Measurements from ENCODE around the gene ARFGAP3.
"Not testable (repeated sequence)": the region's sequence is repeated elsewhere in the genome, so short reads cannot be mapped to it uniquely, and the experiment has no call there.

The ARFGAP3 gene

DNA sequence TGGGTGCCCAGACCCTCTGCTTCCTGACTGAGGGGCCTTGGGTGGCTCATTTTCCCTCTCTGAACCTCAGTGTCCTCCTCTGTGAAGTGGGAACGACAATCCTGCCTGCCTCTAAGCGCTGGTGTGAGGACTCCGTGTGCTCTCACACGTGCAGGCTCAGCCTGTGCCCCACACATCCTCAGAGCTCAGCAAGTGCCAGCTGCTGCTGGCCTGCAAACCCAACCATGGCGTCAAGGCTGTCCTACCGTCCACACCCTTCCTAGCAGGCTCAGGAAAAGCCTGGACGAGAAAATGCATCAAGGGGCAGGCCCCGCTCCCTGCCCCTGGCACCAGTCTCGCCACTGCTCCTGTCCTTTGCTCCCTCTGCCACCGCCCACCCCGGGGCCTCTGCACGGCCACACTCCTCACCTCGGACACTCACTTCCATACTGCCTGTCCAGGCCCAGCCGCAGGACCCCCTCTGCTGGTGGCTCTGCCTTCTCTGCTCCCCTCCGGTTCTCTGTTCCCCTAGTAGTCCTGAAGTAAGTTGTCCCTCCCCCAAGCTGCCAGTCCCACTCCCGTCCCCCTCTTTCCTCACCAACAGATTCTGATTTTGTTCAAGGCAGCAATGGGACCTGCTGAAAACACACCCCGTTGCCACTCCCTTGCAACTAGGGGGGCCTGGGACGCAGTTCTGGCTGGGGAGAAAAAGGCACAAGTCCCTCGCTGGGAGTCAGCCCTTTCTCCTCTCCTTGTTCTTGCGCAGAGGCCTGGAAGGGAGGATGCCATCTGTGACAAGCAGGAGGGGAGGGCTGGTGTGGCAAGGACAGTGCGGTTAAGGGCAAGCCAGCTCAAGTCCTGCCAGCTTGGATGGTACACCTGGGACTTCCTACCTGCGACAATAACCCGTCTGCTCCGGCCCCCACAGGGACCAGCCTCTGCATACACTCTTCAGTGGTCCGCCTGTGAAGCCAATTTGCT, 62.2 kb downstream of the ARFGAP3 start:
- no peak for DNase-seq

DNA sequence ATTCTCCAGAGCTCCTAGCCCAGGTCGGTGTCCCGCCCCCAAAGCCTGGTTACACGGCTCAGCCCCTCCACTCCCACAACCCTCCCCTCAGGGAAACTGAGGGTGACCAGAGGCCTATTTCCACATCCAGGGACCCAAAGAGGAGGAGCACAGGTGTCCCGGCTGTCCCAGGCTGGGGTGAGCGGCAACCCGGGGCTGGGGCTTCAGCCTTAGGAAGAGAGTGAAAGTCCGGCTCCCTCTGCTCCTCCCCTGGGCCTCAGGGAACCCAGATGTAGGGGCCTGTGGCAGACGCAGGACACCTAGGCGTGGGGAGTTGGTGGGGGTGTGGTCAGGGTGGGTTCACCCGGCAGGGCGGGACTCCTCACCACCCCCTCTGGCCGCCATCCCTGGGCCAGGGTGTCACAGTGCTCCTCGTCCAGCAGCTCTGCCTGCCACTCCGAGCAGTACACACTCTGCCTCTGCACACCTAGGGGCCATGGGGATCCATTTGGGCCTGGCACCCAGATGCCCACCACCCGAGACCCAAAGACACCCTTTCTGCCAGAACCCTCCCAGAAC, 63.1 kb downstream of the ARFGAP3 start:
- DNase-seq = no peak

DNA sequence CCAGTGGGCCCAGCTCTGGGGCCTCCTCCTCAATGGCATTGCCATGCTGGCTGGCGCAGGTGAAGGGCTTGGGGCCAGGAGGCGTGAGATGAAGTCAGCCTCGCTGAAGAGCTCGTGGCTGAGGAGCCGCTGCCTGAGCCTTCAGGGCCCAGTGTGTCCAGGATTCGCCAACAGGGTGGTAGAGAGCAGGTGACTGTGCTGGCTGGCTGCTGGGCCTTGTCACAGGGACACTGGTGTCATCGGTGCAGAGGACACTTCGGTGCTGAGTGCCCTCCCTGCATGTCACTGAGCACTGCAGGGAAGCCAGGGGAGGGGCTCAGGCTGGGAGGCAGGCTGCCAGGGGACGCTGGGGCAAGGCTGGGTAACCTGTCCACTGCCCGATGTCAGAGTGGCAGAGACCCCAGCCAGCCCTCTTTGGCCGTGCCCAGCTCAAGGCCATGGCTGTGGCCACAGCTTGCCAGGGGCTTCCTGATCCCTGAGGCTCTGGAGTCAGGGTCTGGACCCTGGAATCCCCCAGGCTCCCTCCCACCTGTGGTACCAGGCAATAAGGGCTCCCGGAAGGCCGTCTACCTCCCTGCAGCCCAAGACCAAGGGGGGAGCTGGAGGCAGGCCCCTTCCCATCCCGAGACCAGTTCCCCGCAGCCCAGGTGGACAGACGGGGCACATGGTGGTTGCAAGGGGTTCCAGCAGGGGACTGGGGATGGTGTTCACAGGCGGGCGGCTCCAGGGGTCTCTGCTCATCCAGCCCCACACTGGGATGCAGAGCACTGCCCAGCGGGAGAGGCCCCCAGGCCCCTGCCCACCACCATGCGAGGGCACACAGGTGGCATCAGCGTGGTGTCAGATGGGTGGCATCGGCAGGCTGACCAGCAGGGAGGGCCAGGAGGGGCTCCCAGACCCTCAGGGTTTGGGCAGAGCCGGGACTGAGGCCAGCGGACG, 63.9 kb downstream of the ARFGAP3 start:
- no peak for DNase-seq

DNA sequence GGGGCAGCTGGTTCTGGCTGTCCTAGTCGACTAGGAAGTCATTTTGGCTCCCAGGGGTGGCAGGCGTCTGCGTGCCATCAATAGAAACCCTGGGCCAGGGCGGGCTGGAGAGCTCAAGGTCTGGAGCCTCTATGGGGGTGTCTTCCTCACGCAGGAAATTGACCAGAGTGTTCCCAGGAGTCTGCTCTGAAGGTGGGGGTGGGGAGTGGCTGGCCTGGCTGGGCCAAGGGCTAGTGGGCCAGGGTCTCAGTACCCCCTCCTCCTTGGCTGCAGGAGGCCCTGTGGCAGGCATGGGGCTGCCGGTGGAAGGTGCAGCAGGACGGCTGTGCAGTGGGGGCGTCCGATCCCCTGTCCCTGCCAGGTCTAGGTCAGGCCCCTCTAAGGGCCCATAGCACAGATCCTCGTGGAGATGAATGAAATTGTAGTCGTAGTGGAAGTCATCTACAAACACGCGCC, 64.6 kb downstream of the ARFGAP3 start:
- DNase-seq = no peak

DNA sequence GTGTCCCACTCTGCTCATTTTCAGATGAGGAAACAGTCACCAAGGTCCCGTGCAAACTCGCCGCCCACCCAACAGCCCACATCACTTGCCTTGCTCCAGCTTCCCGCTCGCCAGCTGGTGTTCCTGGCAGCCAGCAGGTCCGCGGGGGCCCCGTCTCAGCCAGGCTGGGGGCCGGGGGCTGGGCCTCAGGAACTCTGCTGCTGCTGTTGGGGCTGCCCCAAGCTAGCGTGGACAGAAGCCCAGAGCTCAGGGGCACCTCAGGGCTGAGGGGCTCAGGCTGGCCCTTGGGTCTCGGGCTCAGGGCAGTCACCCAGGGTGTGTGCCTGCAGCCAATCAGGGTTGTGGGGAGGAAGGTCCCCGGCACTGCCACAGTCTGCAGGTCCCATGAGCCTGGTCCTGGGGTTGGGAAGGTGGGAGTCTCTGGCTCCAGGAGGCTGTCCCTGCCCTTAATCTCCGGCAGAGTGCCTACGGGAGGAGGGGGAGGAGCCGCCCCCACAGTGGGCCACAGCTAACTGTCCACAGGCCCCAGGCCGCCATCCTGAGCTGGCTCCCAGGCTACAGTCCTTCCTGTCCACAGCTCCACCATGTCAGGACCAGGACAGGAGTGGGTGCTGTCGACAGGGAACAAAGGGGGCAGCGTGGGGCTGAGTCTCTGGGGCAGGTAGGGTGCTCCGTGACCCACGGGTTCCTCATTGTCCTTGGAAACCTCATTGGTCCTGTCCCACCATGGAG, 65.2 kb downstream of the ARFGAP3 start:
- no peak for DNase-seq

DNA sequence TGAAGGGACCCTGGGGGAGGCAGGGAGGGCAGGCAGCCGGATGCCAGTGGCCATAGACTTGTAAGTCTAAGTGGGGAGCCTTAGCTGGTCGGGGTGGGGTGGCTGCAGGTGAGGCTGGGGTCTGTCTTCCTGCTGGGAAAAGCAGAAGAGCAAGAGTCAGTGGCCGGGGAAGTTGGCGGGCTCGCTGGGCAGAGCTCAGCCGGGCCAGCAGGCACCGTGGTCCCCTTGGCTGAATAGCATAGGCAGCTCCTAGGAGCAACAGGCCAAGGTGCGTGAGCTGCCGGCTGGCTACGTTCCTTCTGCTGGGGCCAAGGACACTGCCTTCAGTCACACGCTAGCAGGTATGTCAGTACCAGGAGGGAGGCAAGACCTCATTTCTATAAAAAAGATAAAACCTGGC, 68.6 kb downstream of the ARFGAP3 start:
- no peak for DNase-seq

DNA sequence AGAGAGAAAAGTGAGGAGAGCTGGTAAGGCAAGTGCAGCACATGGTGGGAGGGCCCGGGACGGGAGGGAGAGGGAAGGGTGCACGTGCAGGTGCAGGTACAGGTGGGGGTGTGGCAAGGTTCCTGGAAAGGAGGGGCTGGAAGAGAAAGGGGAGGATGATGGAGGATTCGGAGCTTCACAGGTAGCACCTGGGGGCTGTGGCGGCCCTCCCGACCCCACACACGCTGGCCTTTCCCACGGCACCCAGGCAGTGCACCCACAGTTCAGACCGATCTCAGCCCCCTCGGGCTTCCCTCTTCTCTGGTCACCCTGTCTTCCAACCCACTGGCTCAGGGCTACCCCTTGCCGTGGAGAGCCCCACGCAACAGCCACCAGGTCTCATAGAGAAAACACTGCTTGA, 69.1 kb downstream of the ARFGAP3 start:
- no peak for DNase-seq

DNA sequence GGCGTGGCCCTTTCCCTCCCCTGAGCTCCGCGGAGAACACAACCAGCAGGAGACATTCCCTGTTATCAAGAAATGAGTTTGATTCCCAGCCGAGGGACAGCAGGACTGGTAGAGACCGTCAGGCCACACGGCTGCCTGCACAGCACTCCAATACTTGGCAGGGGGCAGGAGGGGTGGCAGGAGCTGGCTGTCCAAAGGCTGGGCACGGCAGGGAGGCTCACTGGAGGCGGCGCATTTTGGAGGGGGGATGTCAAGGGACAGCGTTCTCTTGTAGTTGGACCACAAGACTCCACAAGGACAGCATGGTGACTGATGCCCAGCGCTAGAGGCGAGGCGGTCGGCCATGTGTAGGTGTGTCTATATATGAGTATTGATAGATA, 69.7 kb downstream of the ARFGAP3 start:
- DNase-seq = no peak

DNA sequence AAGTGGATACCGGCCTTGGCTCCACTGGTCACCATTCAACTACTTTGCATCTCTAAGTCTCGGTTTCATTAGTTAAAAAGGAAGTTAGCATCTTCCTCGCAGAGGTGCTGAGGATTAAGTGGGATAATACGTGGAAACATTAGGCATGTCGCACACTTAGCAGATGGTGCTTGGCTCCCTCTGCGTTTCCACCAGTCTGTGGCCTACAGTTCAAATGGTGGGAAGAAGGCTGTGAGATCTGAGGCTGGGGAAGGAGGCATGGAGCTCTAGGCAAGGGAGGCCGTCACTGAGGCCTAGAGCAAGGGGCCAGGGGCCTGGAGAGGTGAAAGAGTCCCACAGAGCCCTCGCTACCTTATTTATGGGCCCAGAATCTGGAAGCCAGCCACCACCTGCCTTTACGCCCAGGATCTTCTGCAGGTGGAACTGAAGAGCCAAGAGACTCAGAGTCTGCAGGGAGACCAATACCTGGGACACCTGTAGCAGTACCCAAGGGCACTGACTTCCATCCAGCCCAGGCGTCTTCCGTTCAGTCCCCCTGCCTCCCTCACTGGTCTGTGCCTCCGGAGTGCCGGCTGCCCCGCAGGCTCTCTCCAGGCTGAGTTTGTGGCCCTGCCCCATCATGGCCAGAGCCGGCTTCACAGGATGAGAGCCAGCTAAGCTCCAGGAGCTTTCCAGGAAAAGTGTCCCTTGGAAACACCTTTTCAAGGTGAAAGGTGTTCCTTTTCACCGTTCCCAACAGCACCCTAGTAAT, 70.3 kb downstream of the ARFGAP3 start:
- DNase-seq = no peak

DNA sequence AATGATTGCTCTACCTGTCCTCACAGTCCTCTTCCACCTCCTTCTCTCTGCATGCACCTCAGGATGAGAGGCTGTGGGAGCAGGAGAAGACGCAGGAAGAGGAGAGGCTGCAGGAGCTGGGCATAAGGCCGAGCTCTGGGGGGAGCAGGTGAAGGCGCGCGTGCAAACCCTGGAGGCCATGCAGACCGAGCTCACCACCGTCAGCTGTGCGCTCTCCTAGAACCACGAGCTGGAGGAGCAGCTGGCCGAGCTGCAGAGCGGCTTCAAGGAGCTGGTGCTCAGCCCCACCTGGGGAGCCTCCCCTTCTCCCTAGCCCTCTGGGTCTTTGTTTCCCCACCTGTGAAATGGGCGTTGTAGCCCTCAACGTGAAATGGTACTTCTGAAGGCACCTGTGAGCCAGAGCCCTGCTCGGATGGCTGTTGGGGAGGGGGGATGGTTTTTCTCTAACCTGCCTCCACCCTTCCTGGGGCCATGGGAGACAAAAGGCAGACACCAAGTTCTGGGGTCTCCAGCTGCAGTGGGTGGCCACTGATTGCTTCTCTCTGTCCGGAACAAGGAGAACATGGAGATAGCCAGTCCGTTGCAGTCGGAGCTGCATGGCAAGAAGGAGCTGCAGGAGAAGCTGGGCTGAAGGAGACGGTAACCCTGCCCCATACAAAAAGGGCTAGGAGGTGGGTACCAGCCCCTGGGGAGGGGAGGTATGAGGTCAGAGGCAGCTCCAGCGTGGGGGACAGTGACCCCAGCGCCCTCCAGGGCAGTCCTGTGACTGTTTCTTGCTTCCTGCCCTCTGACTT, 71.2 kb downstream of the ARFGAP3 start:
- DNase-seq = no peak

DNA sequence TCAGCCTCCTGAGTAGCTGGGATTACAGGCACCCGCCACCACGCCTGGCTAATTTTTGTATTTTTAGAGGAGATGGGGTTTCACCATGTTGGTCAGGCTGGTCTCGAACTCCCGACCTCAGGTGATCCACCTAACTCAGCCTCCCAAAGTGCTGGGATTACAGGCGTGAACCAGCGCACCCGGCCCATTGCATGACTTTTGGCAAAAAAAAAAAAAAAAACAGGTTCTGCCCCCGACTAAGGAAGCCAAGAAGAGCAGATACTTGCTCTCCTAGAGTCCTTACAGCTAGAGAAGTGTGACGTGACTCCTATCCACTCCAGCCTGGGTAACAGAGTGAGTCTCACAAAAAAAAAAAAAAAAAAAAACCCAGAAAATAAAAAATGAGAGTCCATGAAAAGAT, 74.8 kb downstream of the ARFGAP3 start:
- not testable (repeated sequence) for DNase-seq

DNA sequence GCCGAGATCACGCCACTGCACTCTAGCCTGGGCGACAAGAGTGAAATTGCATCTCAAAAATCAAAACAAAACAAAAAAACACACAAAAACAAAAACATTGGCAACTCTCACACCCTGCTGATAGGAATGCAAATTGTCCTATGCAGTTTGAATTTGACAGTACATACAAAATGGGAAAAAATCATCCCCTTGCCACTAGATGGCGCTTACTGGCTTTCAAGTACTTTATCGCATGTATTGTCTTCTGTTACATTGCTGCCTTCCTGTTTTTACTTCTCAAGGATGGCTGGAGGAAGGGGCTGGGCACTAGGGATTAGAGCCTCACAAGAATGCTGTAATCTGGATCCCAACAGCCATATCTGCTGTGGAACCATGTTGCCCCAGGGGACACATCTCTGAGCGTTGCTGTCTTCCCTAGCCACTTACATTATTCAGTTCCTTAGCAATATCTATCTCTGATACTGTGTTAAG, 77.0 kb downstream of the ARFGAP3 start:
- peak; percentile 88 for DNase-seq

DNA sequence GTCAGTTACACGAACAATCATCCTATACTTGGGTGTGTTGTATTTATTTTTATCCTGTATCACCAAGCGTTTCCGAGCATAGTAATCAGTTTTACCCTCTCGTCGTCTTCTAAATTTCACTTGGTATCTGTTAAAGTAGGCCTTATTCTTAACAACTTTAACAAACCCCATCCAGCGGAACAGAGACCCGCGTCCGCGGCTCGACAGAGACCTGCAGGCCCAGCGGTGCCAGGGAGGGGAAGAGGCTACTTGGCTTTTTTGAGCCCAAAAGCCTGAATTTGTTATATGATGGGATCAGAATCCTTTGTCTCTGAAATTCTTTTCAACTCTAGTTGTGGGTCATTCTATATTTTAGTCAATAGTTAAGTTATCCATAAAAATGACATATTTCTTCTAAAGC, 79.9 kb downstream of the ARFGAP3 start:
- DNase-seq = no peak

DNA sequence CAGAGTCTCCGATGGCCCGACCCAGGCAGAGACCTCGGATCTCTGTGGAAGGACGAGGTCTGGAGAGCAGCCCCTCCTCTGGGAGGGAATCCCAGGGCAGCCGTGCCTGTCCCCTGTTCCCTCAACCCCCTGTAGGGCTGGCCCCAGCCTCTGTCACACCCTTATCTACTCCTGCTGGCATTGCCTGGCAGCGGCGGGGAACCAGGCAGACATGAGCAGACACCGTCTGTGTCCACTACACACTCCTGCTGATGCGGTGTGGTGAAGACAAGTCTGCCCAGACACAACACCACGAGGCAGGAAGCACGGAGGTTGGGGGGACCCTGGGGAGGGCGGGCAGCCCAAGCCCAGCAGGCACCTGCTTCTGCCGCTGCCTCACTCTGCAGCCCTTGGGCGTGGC, 83.9 kb downstream of the ARFGAP3 start:
- no peak for DNase-seq

DNA sequence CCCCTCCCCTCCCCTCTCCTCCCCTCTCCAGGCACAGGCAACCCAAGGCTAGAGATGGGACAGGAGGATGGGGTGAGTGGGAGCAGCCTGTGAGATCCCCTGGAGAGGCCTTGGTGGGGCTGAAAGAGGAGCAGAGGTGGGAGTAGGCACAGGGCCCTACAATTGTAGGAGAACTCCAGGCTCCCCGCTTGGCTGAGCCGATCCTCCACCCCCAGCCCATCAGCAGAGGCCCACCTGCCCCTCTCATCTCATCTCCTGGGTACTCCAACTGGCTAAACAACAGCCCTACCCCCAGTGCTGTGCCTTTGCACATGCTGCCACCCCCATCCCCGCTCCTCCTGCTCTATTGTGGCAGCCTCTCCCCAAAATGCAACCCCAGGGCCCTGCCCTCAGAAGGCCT, 84.4 kb downstream of the ARFGAP3 start:
- DNase-seq = no peak

DNA sequence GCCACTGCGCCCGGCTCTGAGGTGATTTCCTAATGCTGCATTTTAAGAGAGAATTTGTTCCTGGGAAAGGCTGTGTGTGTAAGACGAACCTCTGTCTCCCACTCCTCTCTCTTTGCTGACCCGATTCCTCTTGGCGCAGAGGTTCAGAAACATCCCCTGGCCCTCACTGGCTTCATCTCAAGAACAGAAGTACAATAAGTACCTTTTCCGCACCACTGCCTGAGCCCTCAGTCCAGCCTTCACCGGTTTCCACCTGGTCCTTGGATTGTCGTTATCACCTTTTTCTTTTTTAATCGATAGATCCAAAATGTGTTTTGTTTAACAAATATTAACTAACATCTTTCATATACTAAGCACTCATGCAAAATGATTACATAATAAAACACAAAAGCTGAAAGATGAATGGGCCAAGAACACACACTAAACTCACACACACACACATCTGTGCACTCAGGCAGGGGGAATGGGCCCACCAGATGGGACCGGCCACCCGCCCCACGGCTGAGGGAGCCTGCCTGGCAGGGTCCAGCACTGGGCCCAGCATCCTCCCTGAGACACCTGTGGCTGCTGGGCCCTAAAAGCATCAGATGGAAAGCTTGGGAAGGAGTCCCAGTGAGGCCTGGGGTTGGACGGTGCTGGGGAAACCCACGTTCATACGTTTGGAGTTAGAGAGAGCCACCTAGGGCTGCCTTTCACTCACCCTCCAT, 86.0 kb downstream of the ARFGAP3 start:
- DNase-seq = no peak

DNA sequence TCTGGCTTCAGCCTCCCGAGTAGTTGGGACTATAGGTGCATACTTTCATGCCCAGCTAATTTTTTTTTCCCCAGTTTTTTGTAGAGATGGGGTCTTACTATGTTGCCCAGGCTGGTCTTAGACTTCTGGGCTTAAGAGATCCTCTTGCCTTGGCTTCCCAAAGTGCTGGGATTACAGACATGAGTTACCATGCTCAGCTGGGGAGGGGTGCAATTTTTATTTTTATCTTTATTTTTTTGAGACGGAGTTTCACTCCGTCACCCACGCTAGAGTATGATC, 86.7 kb downstream of the ARFGAP3 start:
- no peak for DNase-seq

DNA sequence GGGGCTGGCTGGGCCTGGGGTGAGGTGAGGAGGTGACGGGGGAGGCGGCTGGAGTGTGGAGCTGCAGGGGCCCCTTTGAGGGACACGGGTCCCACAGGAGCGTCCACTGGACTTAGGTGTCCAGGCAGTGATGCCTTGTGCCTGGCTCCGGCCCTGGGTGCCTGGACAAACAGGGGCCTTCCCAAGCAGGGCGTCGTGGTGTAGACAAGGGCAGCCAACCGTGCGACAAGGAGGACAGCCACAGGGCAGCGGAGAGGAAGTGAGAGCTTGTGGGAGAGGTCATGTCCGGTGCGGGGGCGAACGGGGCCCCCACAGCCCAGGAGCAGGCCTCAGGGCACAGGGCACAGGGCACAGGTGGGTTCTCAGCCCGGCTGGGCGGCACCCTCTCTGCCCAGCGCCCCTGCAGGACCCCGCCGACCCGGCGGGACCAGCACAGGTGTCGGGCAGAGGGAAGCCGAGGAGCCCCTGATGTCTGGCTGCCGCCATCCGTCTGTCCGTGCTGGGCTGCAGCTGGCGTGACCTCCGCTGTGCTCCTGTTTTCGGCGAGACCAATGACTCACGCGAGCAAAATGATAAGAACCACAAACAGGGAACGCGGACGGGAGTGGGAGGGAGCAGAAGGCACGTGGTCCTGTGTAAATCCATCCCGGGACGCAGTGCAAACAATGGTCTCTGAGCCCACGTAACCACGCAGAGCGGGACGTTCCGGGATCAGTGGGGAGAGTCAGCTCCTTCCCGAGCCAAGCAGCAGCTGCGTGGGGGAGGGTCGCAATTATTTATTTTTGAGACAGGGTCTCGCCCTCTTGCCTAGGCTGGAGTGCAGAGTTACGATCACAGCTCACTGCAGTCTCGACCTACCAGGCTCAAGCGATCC, 87.3 kb downstream of the ARFGAP3 start:
- peak; percentile 62 for DNase-seq

DNA sequence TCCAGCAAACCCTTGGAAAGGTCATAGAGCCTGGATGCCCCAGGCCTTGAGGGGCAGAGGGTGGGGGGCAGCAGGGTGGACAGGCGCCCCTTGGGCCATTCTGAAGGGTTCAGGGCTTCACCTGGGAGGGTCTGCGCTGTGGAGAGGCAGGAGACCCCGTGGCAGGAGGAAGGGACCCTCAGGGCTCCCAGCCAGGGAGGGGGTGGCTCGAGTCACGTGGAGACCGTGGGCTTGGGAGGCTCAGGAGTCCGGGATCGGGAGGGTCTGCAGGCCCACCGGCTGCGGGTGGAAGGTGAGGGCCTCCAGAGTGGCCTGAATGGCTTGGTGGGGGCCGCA, 87.9 kb downstream of the ARFGAP3 start:
- no peak for DNase-seq
